ENCODE results near the gene ANKRD49. TPM values are rescaled to one million over a fixed set of nuclear protein-coding genes. Genes with fewer than 3 reads are reported as not detected.

Gene ANKRD49
- polyA plus RNA-seq (2013, experiment 1 of 2) = 20.7 TPM
- 21.0 TPM for polyA plus RNA-seq (2013, experiment 2 of 2)

- H3K18ac ChIP-seq (ENCODE audit: low read length) = no peak within 1 kb of the TSS
- no peaks in the 10 kb centered on the region for H3K27me3 ChIP-seq (ENCODE audit: insufficient read depth, low read length, poor library complexity)
- no peaks in the 10 kb centered on the region for H3K36me3 ChIP-seq (ENCODE audit: control insufficient read depth, insufficient read depth, low read length)
- DNase-seq = peak; percentile 100
- no peak within 1 kb of the TSS for H4K5ac ChIP-seq (ENCODE audit: low read length)
- H3K27ac ChIP-seq (ENCODE audit: low read depth, low read length) = peak within 1 kb of the TSS; percentile 90
- peak within 1 kb of the TSS; percentile 91 for H3K56ac ChIP-seq (ENCODE audit: low read length)
- H3K9ac ChIP-seq (ENCODE audit: low read length) = peak within 1 kb of the TSS; percentile 92
- H3K79me2 ChIP-seq (ENCODE audit: control insufficient read depth, insufficient read depth, low read length) = peaks cover 2% of the 10 kb centered on the region
- H3K23ac ChIP-seq (ENCODE audit: low read length) = no peak within 1 kb of the TSS
- no peak within 1 kb of the TSS for H4K8ac ChIP-seq (ENCODE audit: low read depth, low read length)
- peak within 1 kb of the TSS; percentile 93 for H3K4me3 ChIP-seq (ENCODE audit: low read length)
- no peak within 1 kb of the TSS for H2BK15ac ChIP-seq (replicated peaks; ENCODE audit: low read depth)
- peak within 1 kb of the TSS; percentile 92 for H3K4me2 ChIP-seq (ENCODE audit: low read length)
- no peak within 1 kb of the TSS for H2BK120ac ChIP-seq (ENCODE audit: low read depth, low read length)
- no peak within 1 kb of the TSS for H2BK5ac ChIP-seq (ENCODE audit: low read length)
- no CpG with 5 or more reads among the region's 55 CpGs for WGBS (ENCODE audit: extremely low coverage, insufficient coverage, low lambda C conversion rate)
- peaks cover 2% of the 10 kb centered on the region for H3K79me1 ChIP-seq (ENCODE audit: low read length)
- H2AK5ac ChIP-seq (ENCODE audit: low read length) = no peak within 1 kb of the TSS
- no peak within 1 kb of the TSS for H3K4ac ChIP-seq (ENCODE audit: low read depth, low read length)
- no peaks in the 10 kb centered on the region for H3K4me1 ChIP-seq (ENCODE audit: control insufficient read depth, low read depth, low read length)
These were observed at the start of gene ANKRD49, which contains the start of gene MRE11 for GRCh38 chr11:94493281-94494125. TSS of gene ANKRD49 (plus strand) at chr11:94493984. CDS start at chr11:94496694, 2,710 bp downstream. TSS of gene MRE11 (minus strand) at chr11:94493844. CDS start at chr11:94492801, 1,043 bp downstream.

GRCh38 chr11:94445641-94446040, 48.1 kb upstream of the ANKRD49 start:
- Histone ChIP-seq H2AK5ac (ENCODE audit: low read length) (no peak overlapping the region), H3K23ac (ENCODE audit: low read length) (no peak overlapping the region), H3K27me3 (ENCODE audit: insufficient read depth, low read length, poor library complexity) (no peaks in the 10 kb centered on the region), H3K4ac (ENCODE audit: low read depth, low read length) (no peak overlapping the region), H3K27ac (ENCODE audit: low read depth, low read length) (no peak overlapping the region), H3K4me2 (ENCODE audit: low read length) (no peak overlapping the region), H4K8ac (ENCODE audit: low read depth, low read length) (no peak overlapping the region), H3K4me3 (ENCODE audit: low read length) (no peak overlapping the region), H3K56ac (ENCODE audit: low read length) (no peak overlapping the region), H3K79me2 (ENCODE audit: control insufficient read depth, insufficient read depth, low read length) (no peaks in the 10 kb centered on the region), H3K9ac (ENCODE audit: low read length) (no peak overlapping the region), H3K18ac (ENCODE audit: low read length) (no peak overlapping the region), H2BK120ac (ENCODE audit: low read depth, low read length) (no peak overlapping the region), H3K4me1 (ENCODE audit: control insufficient read depth, low read depth, low read length) (peaks cover 4% of the 10 kb centered on the region), H2BK5ac (ENCODE audit: low read length) (no peak overlapping the region), H4K5ac (ENCODE audit: low read length) (no peak overlapping the region), H3K79me1 (ENCODE audit: low read length) (no peaks in the 10 kb centered on the region), H3K36me3 (ENCODE audit: control insufficient read depth, insufficient read depth, low read length) (no peaks in the 10 kb centered on the region), H2BK15ac (replicated peaks; ENCODE audit: low read depth) (no peak overlapping the region)
- WGBS (ENCODE audit: extremely low coverage, insufficient coverage, low lambda C conversion rate) = no CpG with 5 or more reads among the region's 1 CpG
- no peak for DNase-seq

- Histone ChIP-seq H3K4me3 (ENCODE audit: low read length) (no peak overlapping the region), H3K9ac (ENCODE audit: low read length) (no peak overlapping the region), H2BK15ac (replicated peaks; ENCODE audit: low read depth) (no peak overlapping the region), H3K79me1 (ENCODE audit: low read length) (no peaks in the 10 kb centered on the region), H3K4me2 (ENCODE audit: low read length) (no peak overlapping the region), H3K27ac (ENCODE audit: low read depth, low read length) (no peak overlapping the region), H3K56ac (ENCODE audit: low read length) (no peak overlapping the region), H3K79me2 (ENCODE audit: control insufficient read depth, insufficient read depth, low read length) (no peaks in the 10 kb centered on the region), H2BK120ac (ENCODE audit: low read depth, low read length) (no peak overlapping the region), H3K23ac (ENCODE audit: low read length) (no peak overlapping the region), H2BK5ac (ENCODE audit: low read length) (no peak overlapping the region), H3K36me3 (ENCODE audit: control insufficient read depth, insufficient read depth, low read length) (no peaks in the 10 kb centered on the region), H2AK5ac (ENCODE audit: low read length) (no peak overlapping the region), H3K4ac (ENCODE audit: low read depth, low read length) (no peak overlapping the region), H3K18ac (ENCODE audit: low read length) (no peak overlapping the region), H4K8ac (ENCODE audit: low read depth, low read length) (no peak overlapping the region), H4K5ac (ENCODE audit: low read length) (no peak overlapping the region), H3K27me3 (ENCODE audit: insufficient read depth, low read length, poor library complexity) (no peaks in the 10 kb centered on the region), H3K4me1 (ENCODE audit: control insufficient read depth, low read depth, low read length) (no peaks in the 10 kb centered on the region)
- DNase-seq = no peak
- WGBS (ENCODE audit: extremely low coverage, insufficient coverage, low lambda C conversion rate) = no CpG with 5 or more reads among the region's 4 CpGs
These were observed 46.6 kb upstream of the ANKRD49 start for GRCh38 chr11:94447149-94447548.

GRCh38 chr11:94449029-94449428, 44.8 kb upstream of the ANKRD49 start:
- Histone ChIP-seq H4K8ac (ENCODE audit: low read depth, low read length) (no peak overlapping the region), H3K18ac (ENCODE audit: low read length) (no peak overlapping the region), H3K4me2 (ENCODE audit: low read length) (no peak overlapping the region), H2BK120ac (ENCODE audit: low read depth, low read length) (no peak overlapping the region), H3K9ac (ENCODE audit: low read length) (no peak overlapping the region), H2BK5ac (ENCODE audit: low read length) (no peak overlapping the region), H3K4me1 (ENCODE audit: control insufficient read depth, low read depth, low read length) (no peaks in the 10 kb centered on the region), H3K27ac (ENCODE audit: low read depth, low read length) (no peak overlapping the region), H3K27me3 (ENCODE audit: insufficient read depth, low read length, poor library complexity) (no peaks in the 10 kb centered on the region), H2AK5ac (ENCODE audit: low read length) (no peak overlapping the region), H3K4me3 (ENCODE audit: low read length) (no peak overlapping the region), H4K5ac (ENCODE audit: low read length) (no peak overlapping the region), H3K23ac (ENCODE audit: low read length) (no peak overlapping the region), H3K56ac (ENCODE audit: low read length) (no peak overlapping the region), H3K79me2 (ENCODE audit: control insufficient read depth, insufficient read depth, low read length) (no peaks in the 10 kb centered on the region), H3K36me3 (ENCODE audit: control insufficient read depth, insufficient read depth, low read length) (no peaks in the 10 kb centered on the region), H3K79me1 (ENCODE audit: low read length) (no peaks in the 10 kb centered on the region), H2BK15ac (replicated peaks; ENCODE audit: low read depth) (no peak overlapping the region), H3K4ac (ENCODE audit: low read depth, low read length) (no peak overlapping the region)
- DNase-seq = no peak
- 100% methylated on average over 1 of the region's 1 CpG for WGBS (ENCODE audit: extremely low coverage, insufficient coverage, low lambda C conversion rate)

GRCh38 chr11:94449437-94449836, 44.3 kb upstream of the ANKRD49 start:
- Histone ChIP-seq H2BK5ac (ENCODE audit: low read length) (no peak overlapping the region), H3K23ac (ENCODE audit: low read length) (no peak overlapping the region), H3K9ac (ENCODE audit: low read length) (no peak overlapping the region), H3K4me2 (ENCODE audit: low read length) (no peak overlapping the region), H2AK5ac (ENCODE audit: low read length) (no peak overlapping the region), H3K79me1 (ENCODE audit: low read length) (no peaks in the 10 kb centered on the region), H4K5ac (ENCODE audit: low read length) (no peak overlapping the region), H2BK15ac (replicated peaks; ENCODE audit: low read depth) (no peak overlapping the region), H3K18ac (ENCODE audit: low read length) (no peak overlapping the region), H3K56ac (ENCODE audit: low read length) (no peak overlapping the region), H3K4me1 (ENCODE audit: control insufficient read depth, low read depth, low read length) (no peaks in the 10 kb centered on the region), H3K79me2 (ENCODE audit: control insufficient read depth, insufficient read depth, low read length) (no peaks in the 10 kb centered on the region), H2BK120ac (ENCODE audit: low read depth, low read length) (no peak overlapping the region), H3K36me3 (ENCODE audit: control insufficient read depth, insufficient read depth, low read length) (no peaks in the 10 kb centered on the region), H3K4me3 (ENCODE audit: low read length) (no peak overlapping the region), H3K4ac (ENCODE audit: low read depth, low read length) (no peak overlapping the region), H3K27me3 (ENCODE audit: insufficient read depth, low read length, poor library complexity) (no peaks in the 10 kb centered on the region), H4K8ac (ENCODE audit: low read depth, low read length) (no peak overlapping the region), H3K27ac (ENCODE audit: low read depth, low read length) (no peak overlapping the region)
- DNase-seq = no peak
- WGBS (ENCODE audit: extremely low coverage, insufficient coverage, low lambda C conversion rate) = 100% methylated on average over 1 of the region's 2 CpGs
